ENCODE data around the gene FAM47E.
"Not testable (repeated sequence)": the region's sequence is repeated elsewhere in the genome, so short reads cannot be mapped to it uniquely, and the experiment has no call there.

- TF ChIP-seq, protein P1, sequence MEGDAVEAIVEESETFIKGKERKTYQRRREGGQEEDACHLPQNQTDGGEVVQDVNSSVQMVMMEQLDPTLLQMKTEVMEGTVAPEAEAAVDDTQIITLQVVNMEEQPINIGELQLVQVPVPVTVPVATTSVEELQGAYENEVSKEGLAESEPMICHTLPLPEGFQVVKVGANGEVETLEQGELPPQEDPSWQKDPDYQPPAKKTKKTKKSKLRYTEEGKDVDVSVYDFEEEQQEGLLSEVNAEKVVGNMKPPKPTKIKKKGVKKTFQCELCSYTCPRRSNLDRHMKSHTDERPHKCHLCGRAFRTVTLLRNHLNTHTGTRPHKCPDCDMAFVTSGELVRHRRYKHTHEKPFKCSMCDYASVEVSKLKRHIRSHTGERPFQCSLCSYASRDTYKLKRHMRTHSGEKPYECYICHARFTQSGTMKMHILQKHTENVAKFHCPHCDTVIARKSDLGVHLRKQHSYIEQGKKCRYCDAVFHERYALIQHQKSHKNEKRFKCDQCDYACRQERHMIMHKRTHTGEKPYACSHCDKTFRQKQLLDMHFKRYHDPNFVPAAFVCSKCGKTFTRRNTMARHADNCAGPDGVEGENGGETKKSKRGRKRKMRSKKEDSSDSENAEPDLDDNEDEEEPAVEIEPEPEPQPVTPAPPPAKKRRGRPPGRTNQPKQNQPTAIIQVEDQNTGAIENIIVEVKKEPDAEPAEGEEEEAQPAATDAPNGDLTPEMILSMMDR (IDR thresholded peaks at IDR 0.05): not testable (repeated sequence)
- not testable (repeated sequence) for TF ChIP-seq POLR2A (IDR thresholded peaks at IDR 0.05)
Observed at GRCh38 chr4:76287811-76288210, 36.3 kb downstream of the FAM47E start.

All from heart left ventricle (tissue), 13 donors.